ENCODE data around the gene CA7. TPM values are rescaled to one million over a fixed set of nuclear protein-coding genes. Genes with fewer than 3 reads are reported as not detected.

Gene CA7
- total RNA-seq, 2 donors from 2014 or later, result not detected

DNA sequence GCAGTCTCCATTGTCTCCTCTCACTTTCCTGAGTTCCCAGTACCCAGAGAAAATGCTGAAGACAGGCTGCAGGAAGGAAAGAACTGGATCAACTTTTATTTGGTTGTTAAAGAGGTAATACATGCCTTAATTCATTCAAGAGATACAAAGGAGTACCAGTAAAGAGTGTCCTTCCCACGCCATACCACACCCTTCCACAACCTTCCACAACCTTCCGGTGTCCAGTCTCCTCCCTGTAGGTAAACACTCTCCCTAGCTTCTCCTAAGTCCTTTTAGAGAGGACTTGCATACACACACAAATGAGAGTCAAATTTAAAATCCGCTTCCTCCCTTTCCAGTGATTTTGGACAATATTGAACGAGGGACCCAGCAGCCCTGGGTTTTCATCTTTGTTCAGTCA lies 2.8 kb upstream of the CA7 start:
- 87 to 88% methylated on average over 1 to 4 of the region's 4 CpGs for WGBS, 2 experiments (ENCODE audit: insufficient coverage in 1 of 2, insufficient read length in 1 of 2)
- Histone ChIP-seq H3K9me3 (ENCODE audit: control insufficient read depth, low read length) (no peaks in the 10 kb centered on the region), H3K4me3 (ENCODE audit: low read length) (no peak overlapping the region), H3K4me1 (ENCODE audit: control insufficient read depth, insufficient read depth, low read length) (no peaks in the 10 kb centered on the region), H3K36me3 (ENCODE audit: control insufficient read depth, insufficient read depth, low read length) (no peaks in the 10 kb centered on the region), H3K27me3 (ENCODE audit: control insufficient read depth, insufficient read depth, low read length, poor library complexity, severe bottlenecking) (peaks cover 79% of the 10 kb centered on the region), H3K27ac (ENCODE audit: low read depth, low read length) (no peak overlapping the region), H3K9ac (ENCODE audit: extremely low read depth, low read length, poor library complexity, severe bottlenecking) (no peak overlapping the region)
- TF ChIP-seq, protein P1, sequence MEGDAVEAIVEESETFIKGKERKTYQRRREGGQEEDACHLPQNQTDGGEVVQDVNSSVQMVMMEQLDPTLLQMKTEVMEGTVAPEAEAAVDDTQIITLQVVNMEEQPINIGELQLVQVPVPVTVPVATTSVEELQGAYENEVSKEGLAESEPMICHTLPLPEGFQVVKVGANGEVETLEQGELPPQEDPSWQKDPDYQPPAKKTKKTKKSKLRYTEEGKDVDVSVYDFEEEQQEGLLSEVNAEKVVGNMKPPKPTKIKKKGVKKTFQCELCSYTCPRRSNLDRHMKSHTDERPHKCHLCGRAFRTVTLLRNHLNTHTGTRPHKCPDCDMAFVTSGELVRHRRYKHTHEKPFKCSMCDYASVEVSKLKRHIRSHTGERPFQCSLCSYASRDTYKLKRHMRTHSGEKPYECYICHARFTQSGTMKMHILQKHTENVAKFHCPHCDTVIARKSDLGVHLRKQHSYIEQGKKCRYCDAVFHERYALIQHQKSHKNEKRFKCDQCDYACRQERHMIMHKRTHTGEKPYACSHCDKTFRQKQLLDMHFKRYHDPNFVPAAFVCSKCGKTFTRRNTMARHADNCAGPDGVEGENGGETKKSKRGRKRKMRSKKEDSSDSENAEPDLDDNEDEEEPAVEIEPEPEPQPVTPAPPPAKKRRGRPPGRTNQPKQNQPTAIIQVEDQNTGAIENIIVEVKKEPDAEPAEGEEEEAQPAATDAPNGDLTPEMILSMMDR (conservative IDR thresholded peaks at IDR 0.05), result no peak
- DNase-seq, result no peak
- Mint-ChIP-seq H3K4me1 (peaks cover 2% of the 10 kb centered on the region), H3K4me3 (no peak overlapping the region), H3K27ac (no peak overlapping the region), H3K27me3 (ENCODE audit: insufficient read depth) (peaks cover 79% of the 10 kb centered on the region), H3K36me3 (ENCODE audit: low read depth) (no peaks in the 10 kb centered on the region), H3K9me3 (peaks cover 2% of the 10 kb centered on the region)

DNA sequence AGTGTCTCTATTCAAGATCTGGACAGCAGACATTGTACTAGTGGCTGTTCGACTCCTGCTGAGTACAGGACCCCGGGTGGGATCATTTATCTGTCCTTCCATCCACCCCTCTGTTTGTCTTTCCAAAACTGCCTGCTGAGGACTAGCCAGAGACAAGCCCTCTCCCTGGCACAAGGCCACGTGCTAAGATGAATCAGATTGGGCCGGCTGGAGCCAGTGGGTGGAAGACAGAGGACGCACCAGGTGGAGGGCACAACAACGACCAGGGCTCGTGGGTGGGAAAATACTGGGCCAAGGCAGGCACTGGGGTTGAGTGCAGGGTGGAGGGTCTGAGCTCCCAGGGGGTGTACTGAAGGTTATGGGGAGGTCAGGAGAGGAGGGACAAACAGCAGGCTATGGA lies 1.4 kb upstream of the CA7 start:
- H3K27ac ChIP-seq (ENCODE audit: low read depth, low read length), result no peak overlapping the region

DNA sequence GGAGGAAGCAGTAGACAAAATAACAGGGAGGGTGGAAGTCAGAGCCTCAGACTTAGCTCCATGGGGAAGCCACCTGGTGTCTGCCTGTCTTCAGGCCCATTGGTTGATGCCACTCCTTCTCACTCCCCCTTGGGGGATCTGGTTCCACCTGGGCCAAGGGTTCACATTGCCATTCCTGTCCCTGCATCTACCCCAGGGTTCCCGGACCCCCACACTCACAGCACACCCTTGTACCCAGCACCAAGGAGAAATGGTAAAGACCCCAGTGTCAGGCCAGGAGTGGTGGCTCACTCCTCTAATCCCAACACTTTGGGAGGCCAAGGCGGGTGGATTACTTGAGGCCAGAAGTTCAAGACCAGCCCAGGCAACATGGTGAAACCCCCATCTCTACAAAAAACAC lies 1.0 kb upstream of the CA7 start:
- peaks cover 84% of the 10 kb centered on the region for H3K27me3 ChIP-seq (ENCODE audit: control insufficient read depth, insufficient read depth, low read length, poor library complexity, severe bottlenecking)
- WGBS, 2 experiments (ENCODE audit: insufficient coverage in 1 of 2, insufficient read length in 1 of 2), result 86% methylated on average over 2 of the region's 2 CpGs; no CpG with 5 or more reads in 1 of the 2 experiments
- no peaks in the 10 kb centered on the region for H3K4me1 ChIP-seq (ENCODE audit: control insufficient read depth, insufficient read depth, low read length)
- Mint-ChIP-seq H3K27me3 (ENCODE audit: insufficient read depth) (peaks cover 88% of the 10 kb centered on the region), H3K36me3 (ENCODE audit: low read depth) (no peaks in the 10 kb centered on the region), H3K9me3 (peaks cover under 1% of the 10 kb centered on the region), H3K4me3 (no peak overlapping the region), H3K4me1 (peaks cover 2% of the 10 kb centered on the region), H3K27ac (no peak overlapping the region)
- H3K36me3 ChIP-seq (ENCODE audit: control insufficient read depth, insufficient read depth, low read length), result no peaks in the 10 kb centered on the region
- H3K9me3 ChIP-seq (ENCODE audit: control insufficient read depth, low read length), result no peaks in the 10 kb centered on the region
- DNase-seq, result no peak
- H3K27ac ChIP-seq (ENCODE audit: low read depth, low read length), result no peak overlapping the region
- TF ChIP-seq, protein P1 (conservative IDR thresholded peaks at IDR 0.05), result no peak
- no peak overlapping the region for H3K4me3 ChIP-seq (ENCODE audit: low read length)
- no peak overlapping the region for H3K9ac ChIP-seq (ENCODE audit: extremely low read depth, low read length, poor library complexity, severe bottlenecking)

More for the DNA sequence above, 1.4 kb upstream of the CA7 start:
- WGBS, 2 experiments (ENCODE audit: insufficient coverage in 1 of 2, insufficient read length in 1 of 2), result 85 to 87% methylated on average over 6 to 7 of the region's 7 CpGs
- no peak for DNase-seq
- H3K4me1 ChIP-seq (ENCODE audit: control insufficient read depth, insufficient read depth, low read length), result no peaks in the 10 kb centered on the region
- H3K36me3 ChIP-seq (ENCODE audit: control insufficient read depth, insufficient read depth, low read length), result no peaks in the 10 kb centered on the region
- H3K9me3 Mint-ChIP-seq, result peaks cover 2% of the 10 kb centered on the region
- H3K9ac ChIP-seq (ENCODE audit: extremely low read depth, low read length, poor library complexity, severe bottlenecking), result no peak overlapping the region
- peaks cover 86% of the 10 kb centered on the region for H3K27me3 Mint-ChIP-seq (ENCODE audit: insufficient read depth)
- H3K27me3 ChIP-seq (ENCODE audit: control insufficient read depth, insufficient read depth, low read length, poor library complexity, severe bottlenecking), result peaks cover 82% of the 10 kb centered on the region
- TF ChIP-seq, protein P1 (conservative IDR thresholded peaks at IDR 0.05), result no peak
- no peaks in the 10 kb centered on the region for H3K9me3 ChIP-seq (ENCODE audit: control insufficient read depth, low read length)
- no peaks in the 10 kb centered on the region for H3K36me3 Mint-ChIP-seq (ENCODE audit: low read depth)
- peaks cover 2% of the 10 kb centered on the region for H3K4me1 Mint-ChIP-seq
- H3K4me3 Mint-ChIP-seq, result no peak overlapping the region
- no peak overlapping the region for H3K4me3 ChIP-seq (ENCODE audit: low read length)
- H3K27ac Mint-ChIP-seq, result no peak overlapping the region

All from endodermal cell (in vitro differentiated cells).